Nephron progenitor cell (in vitro differentiated cells): Measurements from ENCODE around the gene PKHD1.

Experiments used
- DNase-seq: peaks from one replicate; pipeline ENCODE4 v3.0.0; 2021
- H3K27ac Mint-ChIP-seq: 2 replicates; pipeline ENCODE4 v1.8.0; 2021; ENCODE audit warnings: mild to moderate bottlenecking, moderate library complexity, mixed read lengths
- H3K27me3 Mint-ChIP-seq: 2 replicates; pipeline ENCODE4 v1.8.0; 2021; ENCODE audit warnings: mild to moderate bottlenecking, low read depth, mixed read lengths; ENCODE audit not compliant: poor library complexity
- H3K36me3 Mint-ChIP-seq: 2 replicates; pipeline ENCODE4 v1.8.0; 2021; ENCODE audit warnings: low read depth, mixed read lengths
- H3K4me1 Mint-ChIP-seq: 2 replicates; pipeline ENCODE4 v1.8.0; 2021; ENCODE audit warnings: mixed read lengths
- H3K4me3 Mint-ChIP-seq: 2 replicates; pipeline ENCODE4 v1.8.0; 2021; ENCODE audit warnings: mild to moderate bottlenecking, moderate library complexity, mixed read lengths
- H3K9me3 Mint-ChIP-seq: 2 replicates; pipeline ENCODE4 v1.8.0; 2021; ENCODE audit warnings: mild to moderate bottlenecking, moderate library complexity, mixed read lengths
- TF ChIP-seq, protein P1 (sequence below): fragments of 200-600 bp; sonication (generic); IDR thresholded peaks from 2 replicates; pipeline ENCODE4 v1.5.0; 2021; ENCODE audit warnings: antibody characterized with exemption

Gene PKHD1

DNA sequence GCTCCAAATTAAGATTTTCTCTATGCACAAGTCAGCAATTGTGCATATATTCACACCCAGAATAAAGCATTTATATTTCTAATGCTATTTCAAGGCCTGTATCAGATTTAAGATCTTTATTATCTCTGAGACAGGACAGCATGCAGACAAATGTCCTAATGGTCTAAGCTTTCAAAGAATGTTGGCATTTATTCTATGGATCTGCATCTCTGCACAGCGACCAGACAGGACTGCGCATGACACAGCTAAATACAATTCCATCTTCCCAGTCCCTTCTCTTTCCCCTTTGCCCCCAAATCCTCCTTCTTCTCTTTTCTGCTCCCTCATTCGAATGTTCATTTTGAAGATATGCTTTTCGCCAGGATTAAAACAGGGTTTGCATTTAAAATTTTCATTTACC is 478.5 kb downstream of the PKHD1 start:
- TF ChIP-seq, protein P1, sequence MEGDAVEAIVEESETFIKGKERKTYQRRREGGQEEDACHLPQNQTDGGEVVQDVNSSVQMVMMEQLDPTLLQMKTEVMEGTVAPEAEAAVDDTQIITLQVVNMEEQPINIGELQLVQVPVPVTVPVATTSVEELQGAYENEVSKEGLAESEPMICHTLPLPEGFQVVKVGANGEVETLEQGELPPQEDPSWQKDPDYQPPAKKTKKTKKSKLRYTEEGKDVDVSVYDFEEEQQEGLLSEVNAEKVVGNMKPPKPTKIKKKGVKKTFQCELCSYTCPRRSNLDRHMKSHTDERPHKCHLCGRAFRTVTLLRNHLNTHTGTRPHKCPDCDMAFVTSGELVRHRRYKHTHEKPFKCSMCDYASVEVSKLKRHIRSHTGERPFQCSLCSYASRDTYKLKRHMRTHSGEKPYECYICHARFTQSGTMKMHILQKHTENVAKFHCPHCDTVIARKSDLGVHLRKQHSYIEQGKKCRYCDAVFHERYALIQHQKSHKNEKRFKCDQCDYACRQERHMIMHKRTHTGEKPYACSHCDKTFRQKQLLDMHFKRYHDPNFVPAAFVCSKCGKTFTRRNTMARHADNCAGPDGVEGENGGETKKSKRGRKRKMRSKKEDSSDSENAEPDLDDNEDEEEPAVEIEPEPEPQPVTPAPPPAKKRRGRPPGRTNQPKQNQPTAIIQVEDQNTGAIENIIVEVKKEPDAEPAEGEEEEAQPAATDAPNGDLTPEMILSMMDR = no peak
- Mint-ChIP-seq H3K36me3 (no peaks in the 10 kb centered on the region), H3K9me3 (no peaks in the 10 kb centered on the region), H3K27ac (no peak overlapping the region), H3K4me3 (no peak overlapping the region), H3K4me1 (no peaks in the 10 kb centered on the region), H3K27me3 (no peaks in the 10 kb centered on the region)
- no peak for DNase-seq

DNA sequence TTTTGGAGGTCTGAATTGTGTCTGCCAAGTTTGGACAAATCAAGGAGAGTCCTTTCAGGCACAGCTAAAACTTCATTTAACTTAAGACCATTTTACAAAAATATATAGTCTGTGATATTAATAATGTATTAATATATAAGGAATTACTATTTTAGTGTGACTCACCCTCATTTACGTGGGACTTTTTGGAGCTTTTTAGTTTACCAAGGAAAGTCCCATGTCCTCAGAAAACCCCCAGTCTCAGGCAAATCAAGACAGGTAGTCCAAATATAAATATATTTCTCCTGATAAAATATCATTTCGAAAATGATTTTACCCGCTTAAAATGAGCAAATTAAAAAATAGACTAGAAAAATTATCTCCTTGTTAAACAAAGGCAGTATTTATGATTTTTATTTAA is 479.0 kb downstream of the PKHD1 start:
- no peaks in the 10 kb centered on the region for H3K9me3 Mint-ChIP-seq
- no peak overlapping the region for H3K27ac Mint-ChIP-seq
- H3K27me3 Mint-ChIP-seq = no peaks in the 10 kb centered on the region
- TF ChIP-seq, protein P1 = no peak
- H3K4me3 Mint-ChIP-seq = no peak overlapping the region
- H3K36me3 Mint-ChIP-seq = no peaks in the 10 kb centered on the region
- H3K4me1 Mint-ChIP-seq = no peaks in the 10 kb centered on the region
- DNase-seq = no peak

DNA sequence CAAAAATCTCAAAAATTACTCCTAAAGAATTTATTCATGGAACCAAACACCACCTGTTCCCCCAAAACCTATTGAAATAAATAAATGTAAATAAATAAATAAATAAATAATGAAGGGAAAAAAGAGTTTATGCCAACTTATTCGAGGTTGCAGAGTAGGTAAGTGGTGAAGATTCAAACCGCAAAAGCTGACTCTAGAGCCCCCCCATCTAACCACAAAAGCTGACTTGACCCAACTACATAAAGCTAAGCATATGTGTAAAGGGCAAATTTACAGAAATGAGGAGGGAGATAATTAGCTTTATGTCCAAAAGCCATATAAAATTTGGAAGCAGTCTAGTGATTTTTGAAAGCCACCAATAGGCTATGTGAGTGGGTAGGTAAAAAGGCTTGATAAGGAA is 486.9 kb downstream of the PKHD1 start:
- Mint-ChIP-seq H3K4me3 (no peak overlapping the region), H3K27ac (no peak overlapping the region), H3K27me3 (no peaks in the 10 kb centered on the region), H3K9me3 (peaks cover 31% of the 10 kb centered on the region), H3K36me3 (peaks cover 18% of the 10 kb centered on the region), H3K4me1 (peaks cover 6% of the 10 kb centered on the region)
- no peak for DNase-seq
- TF ChIP-seq, protein P1 = no peak

DNA sequence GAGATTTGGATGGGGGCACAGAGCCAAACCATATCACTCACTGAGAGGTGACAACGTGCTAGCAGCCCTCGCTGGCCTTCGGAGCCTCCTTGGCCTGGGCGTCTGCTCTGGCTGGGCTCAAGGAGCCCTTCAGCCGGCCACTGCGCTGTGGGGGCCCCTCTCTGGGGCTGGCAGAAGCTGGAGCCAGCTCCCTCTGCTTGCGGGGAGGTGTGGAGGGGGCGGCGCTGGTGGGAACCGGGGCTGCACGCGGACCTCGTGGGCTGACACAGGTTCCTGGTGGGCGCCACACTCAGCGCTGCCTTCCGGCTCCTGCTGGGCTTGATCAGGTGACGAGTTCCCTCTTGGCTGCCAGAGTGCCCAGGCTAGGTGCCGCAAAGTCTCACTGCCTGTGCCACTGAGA is 489.2 kb downstream of the PKHD1 start:
- Mint-ChIP-seq H3K4me1 (peaks cover 7% of the 10 kb centered on the region), H3K9me3 (peaks cover 47% of the 10 kb centered on the region), H3K27ac (no peak overlapping the region), H3K36me3 (peaks cover 25% of the 10 kb centered on the region), H3K4me3 (no peak overlapping the region), H3K27me3 (no peaks in the 10 kb centered on the region)
- TF ChIP-seq, protein P1 = no peak
- DNase-seq = no peak

DNA sequence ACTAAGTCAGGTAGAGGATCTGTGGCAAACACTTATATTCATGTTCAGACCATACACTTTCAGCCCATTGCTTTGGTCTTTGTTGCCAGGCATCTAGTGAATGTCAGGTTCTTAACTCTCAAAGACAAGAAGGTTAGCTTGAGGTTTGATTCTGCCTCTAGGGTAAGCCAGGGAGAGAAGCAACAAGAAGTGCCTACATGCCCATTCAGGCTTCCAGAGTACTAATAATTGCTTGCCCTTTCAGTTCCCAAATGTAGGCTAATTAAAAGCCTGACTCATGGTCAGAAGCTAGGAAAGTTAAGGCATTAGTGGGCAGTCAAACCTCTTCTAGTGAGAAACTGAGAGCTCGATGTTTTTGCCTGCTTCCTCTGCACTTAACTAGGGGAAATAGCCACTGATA is 492.4 kb downstream of the PKHD1 start:
- H3K27me3 Mint-ChIP-seq = no peaks in the 10 kb centered on the region
- peaks cover 46% of the 10 kb centered on the region for H3K9me3 Mint-ChIP-seq
- no peak for DNase-seq
- H3K4me3 Mint-ChIP-seq = no peak overlapping the region
- no peak overlapping the region for H3K27ac Mint-ChIP-seq
- peaks cover 25% of the 10 kb centered on the region for H3K36me3 Mint-ChIP-seq
- peaks cover 7% of the 10 kb centered on the region for H3K4me1 Mint-ChIP-seq
- TF ChIP-seq, protein P1 = no peak

DNA sequence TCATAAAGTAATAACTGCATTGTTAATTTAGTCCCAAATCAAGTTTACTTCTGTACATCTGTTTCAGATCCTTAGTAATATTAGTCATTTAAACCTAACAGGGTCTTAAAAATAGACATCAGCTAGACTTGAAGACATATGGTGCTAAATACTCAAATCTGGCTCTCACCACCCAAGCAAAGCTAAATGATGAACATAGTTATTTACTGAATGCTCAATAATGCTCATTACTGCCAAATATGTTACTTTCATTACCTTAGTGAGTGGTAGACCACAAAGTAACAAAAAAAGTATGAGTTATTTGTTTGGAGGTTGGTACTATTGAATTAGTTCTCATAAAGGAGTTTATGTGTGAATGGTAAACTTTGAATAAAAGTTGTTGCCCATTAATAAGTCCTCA is 502.1 kb downstream of the PKHD1 start:
- Mint-ChIP-seq H3K4me3 (no peak overlapping the region), H3K27me3 (no peaks in the 10 kb centered on the region), H3K9me3 (peaks cover 13% of the 10 kb centered on the region), H3K36me3 (no peaks in the 10 kb centered on the region), H3K27ac (no peak overlapping the region), H3K4me1 (no peaks in the 10 kb centered on the region)
- TF ChIP-seq, protein P1 = no peak
- no peak for DNase-seq
